ENCODE measurements around the gene ASTN2. TPM values are rescaled to one million over a fixed set of nuclear protein-coding genes. Genes with fewer than 3 reads are reported as not detected.

The ASTN2 gene
- total and polyA plus RNA-seq, 9 of the 15 experiments (the other 6 are each of a cell fraction or from before 2014, with no cell fraction given), result 0.56 to 3.5 (median 1.9) TPM

DNA sequence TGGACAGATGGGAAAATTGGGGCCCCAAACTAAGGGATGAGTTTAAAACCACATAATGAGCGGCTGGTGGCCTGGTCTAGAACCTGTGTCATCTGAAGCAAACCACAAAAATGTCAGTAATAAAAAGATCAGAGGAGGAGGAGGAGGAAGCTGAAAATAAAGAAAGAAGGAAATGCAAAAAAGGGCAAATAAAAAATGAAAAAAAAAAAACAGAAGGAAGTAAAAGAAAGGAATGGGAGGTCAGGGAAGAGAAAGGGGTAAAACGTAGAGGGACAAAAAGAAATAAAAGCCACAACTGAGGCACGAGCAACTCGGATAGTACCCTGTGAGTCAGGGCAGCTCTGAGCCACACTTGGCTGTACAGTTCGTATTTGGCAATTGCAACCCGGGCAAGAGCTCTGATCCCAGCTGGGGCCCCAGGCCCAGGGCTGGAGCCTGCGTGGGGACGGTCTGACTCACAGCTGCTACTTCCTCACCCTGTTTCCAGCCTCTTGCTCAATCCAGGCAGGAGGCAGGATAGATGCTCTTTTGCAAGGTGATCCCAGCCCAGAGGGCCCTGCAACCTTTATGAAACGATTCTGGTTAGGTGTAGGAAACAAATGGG, 865.7 kb downstream of the ASTN2 start (continued):
- TF ChIP-seq, protein P1, sequence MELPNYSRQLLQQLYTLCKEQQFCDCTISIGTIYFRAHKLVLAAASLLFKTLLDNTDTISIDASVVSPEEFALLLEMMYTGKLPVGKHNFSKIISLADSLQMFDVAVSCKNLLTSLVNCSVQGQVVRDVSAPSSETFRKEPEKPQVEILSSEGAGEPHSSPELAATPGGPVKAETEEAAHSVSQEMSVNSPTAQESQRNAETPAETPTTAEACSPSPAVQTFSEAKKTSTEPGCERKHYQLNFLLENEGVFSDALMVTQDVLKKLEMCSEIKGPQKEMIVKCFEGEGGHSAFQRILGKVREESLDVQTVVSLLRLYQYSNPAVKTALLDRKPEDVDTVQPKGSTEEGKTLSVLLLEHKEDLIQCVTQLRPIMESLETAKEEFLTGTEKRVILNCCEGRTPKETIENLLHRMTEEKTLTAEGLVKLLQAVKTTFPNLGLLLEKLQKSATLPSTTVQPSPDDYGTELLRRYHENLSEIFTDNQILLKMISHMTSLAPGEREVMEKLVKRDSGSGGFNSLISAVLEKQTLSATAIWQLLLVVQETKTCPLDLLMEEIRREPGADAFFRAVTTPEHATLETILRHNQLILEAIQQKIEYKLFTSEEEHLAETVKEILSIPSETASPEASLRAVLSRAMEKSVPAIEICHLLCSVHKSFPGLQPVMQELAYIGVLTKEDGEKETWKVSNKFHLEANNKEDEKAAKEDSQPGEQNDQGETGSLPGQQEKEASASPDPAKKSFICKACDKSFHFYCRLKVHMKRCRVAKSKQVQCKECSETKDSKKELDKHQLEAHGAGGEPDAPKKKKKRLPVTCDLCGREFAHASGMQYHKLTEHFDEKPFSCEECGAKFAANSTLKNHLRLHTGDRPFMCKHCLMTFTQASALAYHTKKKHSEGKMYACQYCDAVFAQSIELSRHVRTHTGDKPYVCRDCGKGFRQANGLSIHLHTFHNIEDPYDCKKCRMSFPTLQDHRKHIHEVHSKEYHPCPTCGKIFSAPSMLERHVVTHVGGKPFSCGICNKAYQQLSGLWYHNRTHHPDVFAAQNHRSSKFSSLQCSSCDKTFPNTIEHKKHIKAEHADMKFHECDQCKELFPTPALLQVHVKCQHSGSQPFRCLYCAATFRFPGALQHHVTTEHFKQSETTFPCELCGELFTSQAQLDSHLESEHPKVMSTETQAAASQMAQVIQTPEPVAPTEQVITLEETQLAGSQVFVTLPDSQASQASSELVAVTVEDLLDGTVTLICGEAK (IDR thresholded peaks at IDR 0.05), result no peak
- TF ChIP-seq, protein P1 (CRISPR knock-in tag; IDR thresholded peaks at IDR 0.05), result no peak
- TF ChIP-seq NRF1 (conservative IDR thresholded peaks at IDR 0.05 in 1 of 2, IDR thresholded peaks at IDR 0.05 in 1 of 2) (peak; percentile 73 to 77), EWSR1 (IDR thresholded peaks at IDR 0.05; ENCODE audit: borderline replicate concordance, low read depth, partially characterized antibody) (no peak), NFIC (IDR thresholded peaks at IDR 0.05) (no peak), NR1H2 (CRISPR knock-in tag; IDR thresholded peaks at IDR 0.05) (no peak), RNF2 (IDR thresholded peaks at IDR 0.05) (no peak), MCM5 (IDR thresholded peaks at IDR 0.05; ENCODE audit: low read depth) (no peak), ZKSCAN8 (CRISPR knock-in tag; IDR thresholded peaks at IDR 0.05) (no peak), KDM2B (CRISPR knock-in tag; IDR thresholded peaks at IDR 0.05) (no peak), CEBPG (CRISPR knock-in tag; IDR thresholded peaks at IDR 0.05) (peak; percentile 76), CEBPG (tag; conservative IDR thresholded peaks at IDR 0.05 in 1 of 2, IDR thresholded peaks at IDR 0.05 in 1 of 2) (peak; percentile 89 to 93), CEBPB (tag; IDR thresholded peaks at IDR 0.05) (peak; percentile 93), WHSC1 (IDR thresholded peaks at IDR 0.05; ENCODE audit: low read length) (no peak), PCBP2 (IDR thresholded peaks at IDR 0.05; ENCODE audit: low read depth, low read length, poor library complexity, severe bottlenecking) (no peak)
- TF ChIP-seq, protein P2, sequence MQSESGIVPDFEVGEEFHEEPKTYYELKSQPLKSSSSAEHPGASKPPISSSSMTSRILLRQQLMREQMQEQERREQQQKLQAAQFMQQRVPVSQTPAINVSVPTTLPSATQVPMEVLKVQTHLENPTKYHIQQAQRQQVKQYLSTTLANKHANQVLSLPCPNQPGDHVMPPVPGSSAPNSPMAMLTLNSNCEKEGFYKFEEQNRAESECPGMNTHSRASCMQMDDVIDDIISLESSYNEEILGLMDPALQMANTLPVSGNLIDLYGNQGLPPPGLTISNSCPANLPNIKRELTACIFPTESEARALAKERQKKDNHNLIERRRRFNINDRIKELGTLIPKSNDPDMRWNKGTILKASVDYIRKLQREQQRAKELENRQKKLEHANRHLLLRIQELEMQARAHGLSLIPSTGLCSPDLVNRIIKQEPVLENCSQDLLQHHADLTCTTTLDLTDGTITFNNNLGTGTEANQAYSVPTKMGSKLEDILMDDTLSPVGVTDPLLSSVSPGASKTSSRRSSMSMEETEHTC (IDR thresholded peaks at IDR 0.05), result no peak
- TF ChIP-seq, protein P3, sequence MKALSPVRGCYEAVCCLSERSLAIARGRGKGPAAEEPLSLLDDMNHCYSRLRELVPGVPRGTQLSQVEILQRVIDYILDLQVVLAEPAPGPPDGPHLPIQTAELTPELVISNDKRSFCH (CRISPR knock-in tag; IDR thresholded peaks at IDR 0.05), result no peak
- TF ChIP-seq, protein P3 (tag; IDR thresholded peaks at IDR 0.05), result no peak

Data from K562 (cell line).